ENCODE results near the gene PPP1R13L. TPM values are rescaled to one million over a fixed set of nuclear protein-coding genes. Genes with fewer than 3 reads are reported as not detected.

PPP1R13L gene
- total RNA-seq, 1 donor from 2014 or later: 182 TPM

DNA sequence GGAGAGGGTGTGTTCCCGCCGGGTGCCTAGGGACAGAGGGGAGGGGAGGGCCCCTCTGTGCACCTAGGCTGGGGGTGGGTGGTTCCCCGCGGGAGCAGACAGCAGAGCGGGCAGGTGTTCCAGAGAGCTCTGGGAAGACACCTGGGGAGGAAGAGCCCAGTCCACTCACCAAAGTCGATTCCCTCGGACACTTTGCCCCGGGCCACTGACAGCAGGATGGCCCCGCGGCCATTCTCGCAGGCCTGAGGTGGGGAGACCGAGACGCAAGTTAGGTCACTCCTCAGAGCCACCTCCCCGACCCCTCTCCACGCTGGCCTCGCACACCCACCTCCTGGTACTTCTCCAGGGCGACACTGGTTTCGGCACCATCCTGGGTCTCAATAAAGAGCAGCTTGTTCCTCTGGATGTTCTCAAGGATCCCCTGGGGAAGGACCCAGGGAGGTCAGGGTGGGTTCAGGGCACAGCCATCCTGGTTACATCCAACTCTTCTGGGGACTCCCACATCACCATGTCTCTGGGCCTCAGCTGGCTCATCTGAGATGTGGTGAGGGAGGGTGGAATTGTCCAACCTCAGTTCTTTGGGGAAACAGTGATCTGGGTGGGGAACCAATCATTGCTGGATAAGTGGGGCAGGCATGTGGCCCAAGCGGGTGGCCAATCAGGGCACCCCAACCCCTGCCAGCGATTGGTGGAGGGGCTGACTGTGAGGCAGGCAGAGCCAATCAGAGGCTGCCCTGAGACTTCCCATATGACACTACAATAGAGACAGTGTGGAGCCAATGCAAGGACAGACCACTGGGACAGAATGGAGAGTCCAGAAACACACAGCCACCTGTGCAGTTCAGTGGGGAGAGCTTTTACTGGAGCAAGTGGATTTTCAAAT is 51.7 kb downstream of the PPP1R13L start:
- intact Hi-C loops (cut with DNase I): no loop called here
- DNase-seq (ENCODE audit: missing footprints) (no peak), ATAC-seq (no peak)

- ATAC-seq (no peak), DNase-seq (ENCODE audit: missing footprints) (no peak)
- intact Hi-C loops (cut with DNase I): no loop called here
These were observed 52.4 kb downstream of the PPP1R13L start for GRCh38 chr19:45352471-45352870.

DNA sequence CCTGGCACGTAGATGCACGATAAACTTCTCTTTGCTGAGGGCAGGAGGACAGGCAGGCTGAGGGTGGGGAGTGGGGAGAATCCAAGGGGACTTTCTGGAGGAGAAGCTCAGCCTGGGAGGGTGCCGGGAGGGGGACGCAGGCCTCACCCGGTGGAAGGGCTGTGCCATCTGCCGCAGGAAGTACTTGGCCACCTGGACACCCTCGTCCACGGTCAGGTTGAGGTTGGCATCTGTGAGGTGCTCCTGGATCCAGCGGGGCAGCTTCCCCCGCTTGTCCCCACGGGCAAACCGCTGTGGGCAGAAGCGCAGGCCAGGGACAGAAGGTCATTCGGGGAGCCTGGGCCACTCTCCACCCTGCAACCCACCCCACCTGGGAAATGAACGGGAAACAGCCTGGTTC is 52.8 kb downstream of the PPP1R13L start:
- intact Hi-C loops (cut with DNase I): no loop called here
- DNase-seq (ENCODE audit: missing footprints) (no peak), ATAC-seq (no peak)

- no peak for DNase-seq (ENCODE audit: missing footprints)
- no peak for ATAC-seq
- intact Hi-C loops (cut with DNase I): no loop called here
These were observed 53.4 kb downstream of the PPP1R13L start for GRCh38 chr19:45351401-45351952.

GRCh38 chr19:45350477-45351058 is 54.3 kb downstream of the PPP1R13L start:
- DNase-seq (ENCODE audit: missing footprints): no peak
- no peak for ATAC-seq
- intact Hi-C loops (cut with DNase I): no loop called here

GRCh38 chr19:45349430-45349941 is 55.4 kb downstream of the PPP1R13L start:
- no peak for DNase-seq (ENCODE audit: missing footprints)
- intact Hi-C loops (cut with DNase I): loop anchor here (10.0 kb wide), 1 partner anchor 145 kb away; no protein-coding TSS in a partner anchor
- ATAC-seq: no peak

DNA sequence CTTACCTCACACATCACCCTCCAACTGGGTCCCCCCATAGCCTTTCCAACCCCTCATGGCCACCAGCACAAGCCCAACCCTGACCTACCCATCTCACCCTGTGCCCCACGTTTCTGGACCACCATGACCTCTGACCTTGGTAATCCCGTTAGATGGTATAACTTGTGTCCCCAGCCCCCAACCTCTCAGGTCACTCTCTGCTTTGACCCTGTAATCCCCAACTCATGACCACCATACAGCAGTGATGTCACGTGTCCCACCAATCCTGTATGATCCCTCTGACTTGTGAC is 55.8 kb downstream of the PPP1R13L start:
- ATAC-seq: no peak
- intact Hi-C loops (cut with DNase I): loop anchor here (10.0 kb wide), 1 partner anchor 144 kb away; no protein-coding TSS in a partner anchor

DNA sequence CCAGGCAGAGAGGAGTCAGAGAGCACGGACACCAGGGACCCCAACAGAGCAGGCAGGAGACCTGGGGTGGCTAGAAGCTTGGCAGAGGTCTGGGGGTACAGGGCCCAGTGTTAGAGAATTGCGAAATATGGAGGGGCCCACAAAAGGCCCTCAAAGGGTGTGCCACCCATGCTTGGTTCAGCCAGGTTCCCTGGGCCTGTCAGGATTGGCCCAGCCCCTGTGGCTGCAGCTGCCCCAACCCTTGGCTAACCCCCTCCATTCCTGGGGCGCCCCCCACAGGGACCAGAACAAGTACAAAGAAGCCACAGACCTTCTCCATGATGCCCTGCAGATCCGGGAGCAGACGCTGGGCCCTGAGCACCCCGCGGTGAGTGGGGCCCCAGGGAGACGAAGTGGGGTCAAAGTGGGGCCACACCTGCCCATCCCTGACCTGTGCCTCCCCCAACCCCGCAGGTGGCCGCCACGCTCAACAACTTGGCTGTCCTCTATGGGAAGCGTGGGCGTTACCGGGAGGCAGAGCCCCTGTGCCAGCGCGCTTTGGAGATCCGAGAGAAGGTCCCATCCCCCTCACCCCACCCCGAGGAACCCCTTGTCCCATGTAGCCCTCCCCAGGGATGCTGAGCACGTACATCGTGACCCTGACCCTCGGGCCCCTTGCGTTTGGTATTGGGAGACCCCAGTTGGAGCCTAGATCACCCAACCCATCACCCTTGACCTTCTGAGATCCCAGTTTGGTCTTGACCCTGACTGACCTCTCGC is 56.3 kb downstream of the PPP1R13L start:
- intact Hi-C loops (cut with DNase I): loop anchor here (10.0 kb wide), 1 partner anchor 144 kb away; no protein-coding TSS in a partner anchor

More for the DNA sequence above, 55.8 kb downstream of the PPP1R13L start:
- no peak for DNase-seq (ENCODE audit: missing footprints)

GRCh38 chr19:45347570-45348366 is 57.1 kb downstream of the PPP1R13L start:
- ATAC-seq: no peak
- intact Hi-C loops (cut with DNase I): loop anchor here (10.0 kb wide), 1 partner anchor 143 kb away; no protein-coding TSS in a partner anchor
- DNase-seq (ENCODE audit: missing footprints): no peak

More for the DNA sequence above, 56.3 kb downstream of the PPP1R13L start:
- DNase-seq (ENCODE audit: missing footprints): no peak
- ATAC-seq: no peak

GRCh38 chr19:45346449-45346848 is 58.4 kb downstream of the PPP1R13L start:
- no peak for ATAC-seq
- DNase-seq (ENCODE audit: missing footprints): no peak
- intact Hi-C loops (cut with DNase I): loop anchor here (10.0 kb wide), 1 partner anchor 142 kb away; no protein-coding TSS in a partner anchor

DNA sequence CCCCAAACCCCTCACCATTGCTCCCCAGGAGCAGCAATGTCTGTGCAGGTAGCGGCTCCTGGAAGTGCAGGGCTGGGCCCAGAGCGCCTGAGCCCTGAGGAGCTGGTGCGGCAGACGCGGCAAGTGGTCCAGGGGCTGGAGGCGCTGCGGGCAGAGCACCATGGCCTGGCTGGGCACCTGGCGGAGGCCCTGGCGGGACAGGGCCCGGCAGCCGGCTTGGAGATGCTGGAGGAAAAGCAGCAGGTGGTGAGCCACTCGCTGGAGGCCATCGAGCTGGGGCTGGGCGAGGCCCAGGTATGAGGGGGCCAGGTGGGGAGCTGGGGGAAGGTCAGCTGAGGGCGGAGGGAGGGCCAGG is 59.4 kb downstream of the PPP1R13L start:
- intact Hi-C loops (cut with DNase I): loop anchor here (10.0 kb wide), 1 partner anchor 141 kb away; no protein-coding TSS in a partner anchor
- DNase-seq (ENCODE audit: missing footprints) (no peak), ATAC-seq (no peak)

DNA sequence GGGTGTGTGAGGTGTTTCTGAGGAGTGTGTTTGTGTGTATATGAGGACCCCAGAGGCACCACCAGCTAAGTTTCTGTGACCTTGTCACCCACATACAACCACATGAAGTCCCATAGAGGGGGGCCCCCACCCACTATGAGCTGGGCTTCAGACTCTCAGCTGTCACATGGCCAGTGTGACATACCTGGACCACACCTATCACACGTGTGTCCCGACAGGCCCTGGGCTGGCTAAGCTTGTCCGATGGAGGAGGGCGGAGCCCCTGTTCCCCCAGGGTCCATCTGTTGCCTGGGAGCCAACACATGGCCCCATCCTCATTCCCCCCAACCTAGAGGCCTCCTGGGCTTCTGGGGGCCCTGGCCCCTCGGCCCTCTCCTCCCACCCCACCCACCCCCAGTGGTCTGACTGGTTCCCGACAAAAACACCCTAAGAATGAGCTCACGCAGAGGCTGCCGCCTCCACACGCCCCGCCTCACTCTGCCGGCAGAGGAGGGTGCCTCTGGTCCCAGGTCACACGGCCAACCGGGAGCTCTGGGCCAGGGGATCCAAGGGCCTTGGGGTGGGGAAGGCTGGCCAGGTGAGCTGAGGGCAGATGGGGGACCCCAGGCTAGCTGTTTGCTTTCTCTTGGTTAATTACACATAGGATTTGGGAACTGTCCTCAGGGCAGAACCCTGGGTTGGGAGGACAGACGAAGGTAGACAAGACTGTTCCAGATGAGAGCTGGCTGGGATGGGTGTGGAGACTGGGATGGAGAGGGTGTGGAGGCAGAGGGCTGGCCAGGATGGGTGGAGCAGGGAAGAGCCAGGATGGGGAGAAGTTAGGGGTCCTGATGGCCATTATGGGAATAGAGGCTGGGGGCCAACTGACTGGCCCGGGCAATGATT is 60.0 kb downstream of the PPP1R13L start:
- no peak for DNase-seq (ENCODE audit: missing footprints)
- intact Hi-C loops (cut with DNase I): loop anchor here (10.0 kb wide), 1 partner anchor 140 kb away; no protein-coding TSS in a partner anchor
- ATAC-seq: no peak

GRCh38 chr19:45342911-45343310 is 62.0 kb downstream of the PPP1R13L start:
- ATAC-seq (no peak), DNase-seq (ENCODE audit: missing footprints) (no peak)
- intact Hi-C loops (cut with DNase I): loop anchor here (10.0 kb wide), 1 partner anchor 138 kb away; no protein-coding TSS in a partner anchor

DNA sequence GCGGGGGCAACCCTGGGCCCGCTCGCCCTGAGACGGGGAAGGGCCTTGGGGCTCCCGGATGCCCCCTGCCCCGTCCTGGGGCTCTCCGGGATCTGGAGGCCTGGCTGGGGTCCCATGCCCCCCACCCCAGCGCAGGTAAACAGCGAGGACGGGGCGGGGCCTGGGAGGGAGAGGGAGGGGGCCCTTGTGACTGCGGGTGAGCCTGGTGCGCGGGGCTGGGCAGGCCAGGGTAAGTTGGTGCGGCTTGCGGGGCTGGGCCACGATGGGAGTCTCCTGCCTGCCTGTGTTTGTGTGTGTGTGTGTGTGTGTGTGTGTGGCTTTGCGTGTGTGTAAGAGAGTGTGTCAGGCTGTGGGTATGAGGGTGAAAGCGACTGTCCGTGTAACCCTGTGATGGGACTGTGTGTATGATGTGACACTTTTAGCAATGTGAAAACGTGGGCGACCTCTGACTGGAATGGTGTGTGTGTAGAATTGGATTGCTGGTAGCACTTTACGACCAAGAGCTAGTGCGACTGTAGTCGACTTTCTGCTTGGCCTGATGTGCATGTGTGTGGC is 63.9 kb downstream of the PPP1R13L start:
- DNase-seq (ENCODE audit: missing footprints): no peak
- no peak for ATAC-seq
- intact Hi-C loops (cut with DNase I): loop anchor here (10.0 kb wide), 1 partner anchor 136 kb away; no protein-coding TSS in a partner anchor

DNA sequence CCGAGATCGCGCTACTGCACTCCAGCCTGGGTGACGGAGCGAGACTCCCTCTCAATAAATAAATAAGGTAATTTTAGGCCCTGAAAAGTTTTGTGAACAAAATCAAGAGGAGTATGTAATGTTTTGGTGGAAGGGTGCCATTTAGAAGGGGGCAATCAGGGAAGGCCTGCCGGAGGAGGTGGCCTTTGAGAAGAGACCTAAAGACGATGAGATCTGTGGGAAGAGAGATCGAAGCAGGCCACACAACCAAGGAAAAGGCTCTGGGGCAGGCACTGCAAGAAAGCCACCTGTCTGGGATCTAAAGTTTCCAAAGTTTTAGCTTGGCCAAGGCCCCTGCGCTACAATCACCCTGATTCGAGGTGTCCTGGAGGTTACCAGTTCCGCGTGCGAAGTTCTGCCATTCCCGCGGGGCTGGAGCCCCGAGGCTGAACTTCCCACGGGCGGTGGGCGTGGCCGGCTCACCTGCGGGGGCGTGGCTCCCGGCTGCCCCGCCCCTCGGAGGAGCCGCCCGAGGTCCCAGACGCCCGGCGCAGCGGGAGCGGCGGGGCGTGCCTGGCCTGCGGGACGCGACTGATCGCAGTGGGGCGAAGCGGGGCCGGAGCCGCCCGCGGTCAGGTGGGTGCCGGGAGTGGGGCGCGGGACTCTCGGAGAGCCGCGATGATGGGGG is 64.5 kb downstream of the PPP1R13L start, which contains the start of gene KLC3:
KLC3 (plus strand) TSS at position 519 of the 667 bp plus-strand sequence. CDS start 4,792 bp downstream, outside the sequence.
- intact Hi-C loops (cut with DNase I): loop anchor here (10.0 kb wide), 1 partner anchor 136 kb away; no protein-coding TSS in a partner anchor
- no peak for ATAC-seq
- no peak for DNase-seq (ENCODE audit: missing footprints)

DNA sequence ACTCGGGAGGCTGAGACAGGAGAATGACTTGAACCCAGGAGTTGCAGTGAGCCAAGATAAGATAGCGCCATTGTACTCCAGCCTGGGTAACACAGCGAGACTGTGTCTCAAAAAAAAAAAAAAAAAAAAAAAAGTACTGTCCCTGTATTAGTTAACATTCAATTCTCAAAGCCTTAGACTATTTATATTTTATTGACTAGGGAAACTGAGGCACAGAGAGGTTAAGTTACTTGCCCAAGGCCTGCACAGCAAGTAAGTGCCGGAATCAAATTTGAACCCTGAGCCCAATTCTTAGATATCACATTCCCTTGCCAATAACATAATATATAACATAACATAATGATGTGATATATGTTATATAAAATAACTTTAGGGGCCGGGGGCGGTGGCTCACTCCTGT is 65.2 kb downstream of the PPP1R13L start:
- no peak for DNase-seq (ENCODE audit: missing footprints)
- no peak for ATAC-seq
- intact Hi-C loops (cut with DNase I): loop anchor here (10.0 kb wide), 2 partner anchors 135 to 435 kb away; partner anchors contain the start of gene APOE

All from Right ventricle myocardium inferior (tissue), 1 donor.